K562 (cell line): Measurements from ENCODE around the gene LYST. TPM values are rescaled to one million over a fixed set of nuclear protein-coding genes. Genes with fewer than 3 reads are reported as not detected.

Experiments used
- ATAC-seq: fragments of 200-7000 bp; cut with Tn5 transposase; 3 replicates; pipeline ENCODE4 v1.9.1; 2020; ENCODE audit warnings: moderate library complexity
- BruUV-seq: library from RNA; stranded (reverse); fragments of 400-500 nt; replicated peaks from 2 replicates; lab custom pipeline; 2021; lab: Mats Ljungman, UMichigan
- CTCF ChIA-PET: fragments of 300-600 bp; formaldehyde crosslinking; extraction: SDS; loops from one replicate; lab custom pipeline; 2021; ENCODE audit warnings: low intra/inter-chr PET ratio; lab: Yijun Ruan, JAX
- POLR2A ChIA-PET: fragments of 300-600, 350-650 bp; sonication (Branson Sonifier 250); formaldehyde crosslinking; extraction: SDS; loops from one replicate; lab custom pipeline; 2021; ENCODE audit warnings: antibody characterized with exemption, inconsistent platforms; lab: Yijun Ruan, JAX
- DNase-seq, 4 experiments: peaks; one replicate each; pipeline versions ENCODE4 v3.0.0 to v3.0.0-alpha.2; 2011 to 2018; ENCODE audit warnings: low spot score in 3 of 4, mixed read lengths in 3 of 4; ENCODE audit errors: extremely low read depth in 1 of 4
- FAIRE-seq: peaks from 2 replicates; lab custom pipeline; 2011; peaks lifted over from hg19 to GRCh38; lab: Jason Lieb, UNC
- H2AFZ ChIP-seq: 2 replicates; pipeline ENCODE4 v1.6.0; 2011; ENCODE audit warnings: low read depth, low read length, control low read depth, inconsistent platforms
- H3K27ac ChIP-seq: fragments of 200-600 bp; 3 replicates; pipeline ENCODE4 v1.8.0; 2011; ENCODE audit warnings: low read depth, mild to moderate bottlenecking, control low read depth, inconsistent platforms, low read length, moderate library complexity, mixed read lengths; ENCODE audit errors: extremely low read depth
- H3K27me3 ChIP-seq, 2 experiments: fragments of 300-600 bp in 1 of 2; 2 replicates in 1 of 2; 3 replicates in 1 of 2; pipeline versions ENCODE4 v1.6.0 to v1.8.0; 2011; ENCODE audit warnings: inconsistent platforms in 2 of 2, low read length in 2 of 2, mild to moderate bottlenecking in 1 of 2, mixed read lengths in 1 of 2, moderate library complexity in 1 of 2; ENCODE audit not compliant: control insufficient read depth in 2 of 2, insufficient read depth in 2 of 2
- H3K36me3 ChIP-seq: fragments of 300-600 bp; 3 replicates; pipeline ENCODE4 v1.8.0; 2011; ENCODE audit warnings: mild to moderate bottlenecking, low read length, inconsistent platforms; ENCODE audit not compliant: control insufficient read depth, insufficient read depth
- H3K4me1 ChIP-seq, 2 experiments: fragments of 200-600 bp in 1 of 2; replicated peaks in 1 of 2; 2 replicates in 1 of 2; 3 replicates in 1 of 2; pipeline versions ENCODE4 v1.5.1 to v1.8.0; 2011; ENCODE audit warnings: inconsistent platforms in 2 of 2, low read length in 2 of 2, mild to moderate bottlenecking in 1 of 2, mixed read lengths in 1 of 2, moderate library complexity in 1 of 2; ENCODE audit not compliant: control insufficient read depth in 2 of 2, insufficient read depth in 2 of 2
- H3K4me2 ChIP-seq: 2 replicates; pipeline ENCODE4 v1.6.1; 2011; ENCODE audit warnings: low read length, control low read depth, inconsistent platforms, mixed read lengths; ENCODE audit not compliant: insufficient read depth
- H3K4me3 ChIP-seq: fragments of 200-600 bp; sonication (generic), shearing (Covaris generic); 2 replicates; pipeline ENCODE4 v1.5.1; 2016; ENCODE audit warnings: control low read depth, inconsistent platforms
- H3K79me2 ChIP-seq: fragments of 200-600 bp; 3 replicates; pipeline ENCODE4 v1.8.0; 2011; ENCODE audit warnings: low read length, inconsistent platforms; ENCODE audit not compliant: control insufficient read depth, insufficient read depth
- H3K9ac ChIP-seq, 2 experiments: 2 replicates each; pipeline versions ENCODE4 v1.6.0 to v1.6.1; 2011; ENCODE audit warnings: low read depth in 2 of 2, low read length in 2 of 2, control low read depth in 1 of 2, inconsistent platforms in 1 of 2, mild to moderate bottlenecking in 1 of 2, mixed read lengths in 1 of 2; ENCODE audit not compliant: insufficient read depth in 1 of 2
- H3K9me1 ChIP-seq: one replicate; pipeline ENCODE4 v1.6.0; 2011; ENCODE audit warnings: inconsistent platforms, mild to moderate bottlenecking, low read length, moderate library complexity; ENCODE audit not compliant: control insufficient read depth, insufficient read depth
- H3K9me3 ChIP-seq: replicated peaks from 2 replicates; pipeline ENCODE4 v1.5.1; 2011; ENCODE audit warnings: low read depth, low read length, inconsistent platforms; ENCODE audit not compliant: control insufficient read depth, insufficient read depth
- H4K20me1 ChIP-seq: replicated peaks from 2 replicates; pipeline ENCODE4 v1.6.1; 2011; ENCODE audit warnings: low read length, inconsistent platforms, mixed read lengths; ENCODE audit not compliant: control insufficient read depth, insufficient read depth
- CHCHD3 ChIP-seq: fragments of 250-450 bp; sonication (Bioruptor Pico); IDR thresholded peaks from 2 replicates; pipeline ENCODE4 v2.1.2; 2022; ENCODE audit warnings: mild to moderate bottlenecking
- KAT2B ChIP-seq: IDR thresholded peaks from one replicate; pipeline ENCODE4 v1.6.1; 2012; ENCODE audit warnings: low read depth, mild to moderate bottlenecking, control low read depth, inconsistent platforms, low read length, moderate library complexity
- STAT5B ChIP-seq: fragments of 250-450 bp; sonication (Bioruptor Pico); IDR thresholded peaks from 2 replicates; pipeline ENCODE4 v1.8.0; 2021; ENCODE audit warnings: mild to moderate bottlenecking, inconsistent platforms
- ZC3H11A ChIP-seq: IDR thresholded peaks from 2 replicates; pipeline ENCODE4 v1.6.1; 2012; ENCODE audit warnings: low read depth, low read length, improper control_type of control experiment
- ZC3H4 ChIP-seq: sonication (generic); formaldehyde crosslinking; IDR thresholded peaks from 2 replicates; pipeline ENCODE4 v1.9.0; 2021; ENCODE audit warnings: missing genetic modification reagents, borderline replicate concordance
- ZNF76 ChIP-seq: fragments of 250-450 bp; sonication (Bioruptor Pico); IDR thresholded peaks from 2 replicates; pipeline ENCODE4 v1.4.0; 2020; ENCODE audit warnings: mild to moderate bottlenecking, moderate library complexity, borderline replicate concordance
- WGBS: fragments of 100-300 bp; shearing (Covaris generic); methylation state at CpG from one replicate; pipeline ENCODE4 v1.1.6; 2016; ENCODE audit warnings: low coverage, mixed read lengths; ENCODE audit not compliant: insufficient coverage; ENCODE audit errors: missing lambda C conversion rate; 5-methylcytosine and 5-hydroxymethylcytosine counted together
- in situ Hi-C: fragments of 300-500 bp; cut with MboI; formaldehyde crosslinking; loops from 4 replicates; pipeline ENCODE4 v1.15.0; 2018; ENCODE audit warnings: inconsistent platforms, mixed read lengths
- intact Hi-C: fragments of 100-400 bp; cut with micrococcal nuclease; formaldehyde crosslinking; loops from 2 replicates; pipeline ENCODE4 v1.14.2; 2022
- polyA plus RNA-seq, 8 experiments: library from polyadenylated mRNA; depleted of rRNA in 4 of 8; stranded (reverse) in 5 of 8; unstranded in 3 of 8; fragments of >200 nt; fragmentation: Nextera tagmentation in 2 of 8; fragmentation: Illumina TruSeq in 1 of 8; extraction: Ambion mirVana in 2 of 8; extraction: Trizol in 1 of 8; gene quantifications; 2 replicates each; pipeline versions ENCODE4 v1.2.1 to v1.2.3, GENCODE V29; 2011 to 2014; ENCODE audit warnings: inconsistent platforms in 1 of 8, missing spikeins in 1 of 8
- total RNA-seq, 7 experiments: library from RNA; depleted of rRNA in 6 of 7; stranded (reverse); fragments of >200 nt in 6 of 7; fragmentation: Illumina TruSeq in 2 of 7; extraction: Trizol in 2 of 7; gene quantifications; 2 replicates each; pipeline versions ENCODE4 v1.2.1 to v1.2.3, GENCODE V29; 2011 to 2021; ENCODE audit warnings: low replicate concordance in 1 of 7
- TF ChIP-seq, protein P1 (sequence below): sonication (generic); formaldehyde crosslinking; IDR thresholded peaks from 2 replicates; pipeline ENCODE4 v1.8.1; 2023; ENCODE audit warnings: mild to moderate bottlenecking, missing genetic modification reagents

The LYST gene
- total and polyA plus RNA-seq, 9 of the 15 experiments (the other 6 are each of a cell fraction or from before 2014, with no cell fraction given) = 0.73 to 2.4 (median 1.4) TPM

DNA sequence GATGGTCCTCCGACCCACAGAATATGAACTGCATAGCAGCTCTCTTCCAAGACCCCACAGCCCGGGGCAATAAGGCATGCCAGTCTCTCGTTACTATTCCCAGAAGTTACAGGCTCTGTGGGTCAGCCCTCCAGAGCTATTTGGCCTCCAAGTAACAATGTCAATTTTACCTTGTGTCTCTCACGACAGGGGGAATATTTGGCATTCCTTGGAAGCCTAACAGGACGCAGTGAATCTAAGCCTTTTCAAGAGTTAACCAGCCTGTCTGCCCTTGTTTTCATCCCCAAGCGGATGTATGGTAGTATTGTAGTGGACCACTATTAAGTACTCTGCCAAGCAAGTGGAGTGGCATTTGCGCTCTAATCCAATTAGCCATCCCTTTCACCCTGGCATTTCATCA is 192.7 kb downstream of the LYST start:
- H3K27ac ChIP-seq = no peak overlapping the region
- ChIA-PET CTCF (no interaction called here), POLR2A (interaction anchor here (0.7 kb wide), 1 partner anchor 169 kb away, joined by 4 read pairs; no protein-coding TSS in a partner anchor)
- no TSS peak for BruUV-seq
- H4K20me1 ChIP-seq = no peaks in the 10 kb centered on the region
- in situ Hi-C loops = no loop called here
- peaks cover 6% of the 10 kb centered on the region; the same call in 1 of the 2 replicates for H3K9me3 ChIP-seq
- H3K4me1 ChIP-seq = no peaks in the 10 kb centered on the region
- H3K9me1 ChIP-seq = no peaks in the 10 kb centered on the region
- H3K36me3 ChIP-seq = no peaks in the 10 kb centered on the region
- under 1% methylated on average over 7 of the region's 7 CpGs for WGBS
- intact Hi-C loops = no loop called here
- no peak overlapping the region for H3K9ac ChIP-seq
- H3K4me3 ChIP-seq = no peak overlapping the region
- H2AFZ ChIP-seq = no peak overlapping the region
- H3K79me2 ChIP-seq = no peaks in the 10 kb centered on the region
- H3K27me3 ChIP-seq = peaks cover 0 to 4% of the 10 kb centered on the region in 2 experiments; a peak in 2 of 5 replicates
- DNase-seq (no peak), ATAC-seq (no peak)
- H3K4me2 ChIP-seq = no peak overlapping the region
- TF ChIP-seq ZC3H4 (CRISPR knock-in tag) (no peak), ZNF76 (CRISPR knock-in tag) (no peak), STAT5B (CRISPR knock-in tag) (no peak), CHCHD3 (CRISPR knock-in tag) (no peak), ZC3H11A (no peak), KAT2B (no peak)
- TF ChIP-seq, protein P1, sequence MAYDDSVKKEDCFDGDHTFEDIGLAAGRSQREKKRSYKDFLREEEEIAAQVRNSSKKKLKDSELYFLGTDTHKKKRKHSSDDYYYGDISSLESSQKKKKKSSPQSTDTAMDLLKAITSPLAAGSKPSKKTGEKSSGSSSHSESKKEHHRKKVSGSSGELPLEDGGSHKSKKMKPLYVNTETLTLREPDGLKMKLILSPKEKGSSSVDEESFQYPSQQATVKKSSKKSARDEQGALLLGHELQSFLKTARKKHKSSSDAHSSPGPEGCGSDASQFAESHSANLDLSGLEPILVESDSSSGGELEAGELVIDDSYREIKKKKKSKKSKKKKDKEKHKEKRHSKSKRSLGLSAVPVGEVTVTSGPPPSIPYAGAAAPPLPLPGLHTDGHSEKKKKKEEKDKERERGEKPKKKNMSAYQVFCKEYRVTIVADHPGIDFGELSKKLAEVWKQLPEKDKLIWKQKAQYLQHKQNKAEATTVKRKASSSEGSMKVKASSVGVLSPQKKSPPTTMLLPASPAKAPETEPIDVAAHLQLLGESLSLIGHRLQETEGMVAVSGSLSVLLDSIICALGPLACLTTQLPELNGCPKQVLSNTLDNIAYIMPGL (CRISPR knock-in tag) = no peak
- TF ChIP-seq, all 486 proteins: peak for 0
- FAIRE-seq = no peak
